Activated CD4-positive, alpha-beta T cell treated with anti-CD3 and anti-CD28 coated beads, Interleukin-2, amount 50 U/mL, for 24 hours (primary cell): ENCODE measurements around the gene ARFGAP1.
A peak's percentile ranks its signal among the peaks of the same experiment; 100 is the strongest.
"Not testable (repeated sequence)": the region's sequence is repeated elsewhere in the genome, so short reads cannot be mapped to it uniquely, and the experiment has no call there.

Source experiments
- DNase-seq, 2 donors: peaks; one replicate each; pipeline ENCODE4 v3.0.0-alpha.2; 2020; ENCODE audit warnings: low read depth in 1 of 2, low spot score in 1 of 2

Gene ARFGAP1

DNA sequence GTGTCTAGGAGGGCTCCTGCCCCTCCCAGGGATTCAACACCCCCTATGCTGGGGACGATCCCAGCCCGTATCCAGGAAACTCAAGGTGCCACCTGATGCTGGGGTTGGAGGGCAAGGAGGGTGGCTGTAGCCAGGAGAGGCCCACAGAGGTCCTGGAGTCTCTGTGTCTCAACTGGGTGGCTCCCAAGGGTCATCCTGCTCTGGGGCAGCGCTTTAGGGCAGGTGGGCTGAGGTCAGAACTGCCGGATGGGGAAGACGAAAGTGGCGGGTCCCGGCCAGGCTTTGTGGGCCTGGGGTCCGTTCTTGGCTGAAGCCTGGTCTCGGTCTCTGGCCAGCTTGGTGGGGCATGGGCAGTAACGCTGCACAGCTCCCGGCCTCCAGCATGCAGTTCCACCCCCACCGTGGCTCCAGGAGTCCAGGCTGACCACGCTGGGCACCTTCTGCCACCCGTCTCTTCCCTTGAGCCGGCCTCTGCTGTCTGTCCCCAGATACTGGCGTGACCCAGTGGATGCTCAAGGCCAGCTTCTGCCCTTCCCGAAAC is 17.6 kb downstream of the ARFGAP1 start:
- no peak for DNase-seq

DNA sequence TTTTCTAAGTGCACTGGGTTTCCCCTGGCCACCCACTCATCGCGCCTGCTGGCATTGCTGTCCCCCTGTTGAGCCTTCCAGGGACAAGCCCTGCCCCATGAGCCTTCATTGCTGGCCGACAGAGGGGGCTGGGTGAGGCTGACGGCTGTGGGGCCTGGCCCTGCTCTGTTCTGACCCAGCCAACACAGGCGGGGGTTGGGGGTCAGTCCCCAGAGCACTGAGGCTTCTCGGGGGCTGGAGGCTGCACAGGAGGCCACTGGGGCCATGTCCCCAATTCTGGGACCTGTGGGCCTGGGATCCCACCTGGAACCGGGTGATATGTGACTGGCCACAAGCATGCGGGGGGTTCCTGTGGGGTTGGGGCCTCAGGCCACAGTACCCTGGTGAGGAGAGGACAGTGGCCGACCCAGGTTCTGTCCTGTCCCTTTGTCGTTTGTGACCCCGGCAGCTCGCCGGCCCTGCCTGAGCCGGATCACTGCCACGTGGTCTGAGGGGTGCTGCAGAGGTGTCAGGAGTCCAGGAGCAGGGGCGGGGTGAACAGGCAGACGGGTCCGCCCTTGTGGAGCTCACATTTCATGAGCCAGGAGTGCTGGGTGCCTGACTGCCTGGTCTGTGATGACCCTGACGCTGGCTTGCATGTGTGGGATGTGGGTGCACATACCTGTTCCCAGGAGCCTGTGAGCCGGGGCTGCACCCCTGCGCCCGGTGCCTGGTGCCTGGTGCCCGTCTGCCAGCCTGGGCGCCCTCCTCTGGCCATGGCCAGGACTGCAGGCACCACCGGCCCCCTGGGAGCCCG is 18.3 kb downstream of the ARFGAP1 start:
- DNase-seq = peak; percentile 40 to 51

- DNase-seq = no peak
Measured at GRCh38 chr20:63291811-63292210, 19.2 kb downstream of the ARFGAP1 start.

DNA sequence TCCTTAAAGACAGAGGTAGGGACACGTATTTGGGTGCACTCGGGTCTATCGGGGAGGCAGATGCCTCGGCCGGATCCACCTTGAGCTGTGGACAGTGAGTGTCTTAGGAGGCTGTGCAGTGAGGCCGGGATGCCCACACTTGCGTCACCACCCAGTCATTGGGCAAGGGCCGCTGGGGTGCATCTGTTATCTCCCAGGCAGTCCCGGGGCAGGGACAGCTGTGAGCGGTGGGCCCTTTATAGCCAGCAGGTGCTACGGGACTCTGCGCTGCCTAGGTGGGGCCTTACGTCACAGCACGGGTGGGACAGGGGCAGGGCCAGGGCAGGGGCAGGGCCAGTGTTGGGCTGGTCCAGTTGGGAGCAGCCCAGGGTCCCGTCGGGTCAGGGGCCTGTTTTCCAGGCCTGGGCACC is 19.7 kb downstream of the ARFGAP1 start:
- DNase-seq = no peak

DNA sequence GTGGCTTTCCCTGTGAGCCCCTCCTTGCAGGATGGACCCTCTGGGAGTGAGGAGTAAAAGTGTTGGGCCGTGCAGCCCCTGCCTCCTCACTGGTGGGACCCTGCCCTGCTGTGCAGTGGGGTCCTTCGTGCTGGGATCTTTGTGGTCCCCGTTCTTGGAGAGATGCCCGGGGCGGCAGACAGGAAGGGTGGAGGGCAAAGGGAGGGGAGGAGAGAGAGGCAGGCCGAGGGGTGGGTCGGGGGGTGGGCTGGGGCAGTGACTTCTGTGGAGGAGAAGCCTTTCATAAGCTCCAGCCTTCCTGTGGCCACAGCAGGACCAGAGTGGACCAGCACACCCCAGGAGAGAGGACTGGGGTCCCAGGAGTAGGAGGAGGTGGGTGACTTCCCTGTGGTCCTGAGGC is 20.3 kb downstream of the ARFGAP1 start, which contains the start of gene COL20A1:
COL20A1 (plus strand) TSS at position 283 of the 400 bp plus-strand sequence. CDS start 1,922 bp downstream, outside the sequence.
- no peak for DNase-seq

GRCh38 chr20:63293456-63293855 is 20.8 kb downstream of the ARFGAP1 start:
- DNase-seq = no peak

- DNase-seq = no peak
Measured at GRCh38 chr20:63293871-63294535, 21.4 kb downstream of the ARFGAP1 start.

GRCh38 chr20:63294536-63294900 is 21.9 kb downstream of the ARFGAP1 start:
- no peak for DNase-seq

DNA sequence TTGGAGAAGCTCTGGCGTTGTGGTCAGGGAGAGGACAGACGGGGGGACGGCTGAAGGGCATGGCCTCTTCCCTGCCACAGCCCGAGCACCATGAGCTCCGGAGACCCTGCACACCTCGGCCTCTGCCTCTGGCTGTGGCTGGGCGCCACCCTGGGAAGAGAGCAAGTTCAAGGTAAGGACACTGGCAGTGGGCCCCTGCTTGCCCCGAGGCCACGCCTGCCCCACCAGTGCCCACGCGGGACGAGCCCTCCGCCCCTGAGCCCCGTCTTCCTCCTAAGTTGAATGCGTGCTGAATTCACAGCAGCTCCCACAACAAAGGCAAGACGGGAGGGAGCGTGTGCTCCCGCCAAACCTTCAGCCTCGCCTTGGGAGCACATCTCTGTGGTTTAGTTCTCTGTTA is 22.4 kb downstream of the ARFGAP1 start:
- no peak for DNase-seq

- no peak for DNase-seq
Measured at GRCh38 chr20:63295422-63295821, 22.8 kb downstream of the ARFGAP1 start.

DNA sequence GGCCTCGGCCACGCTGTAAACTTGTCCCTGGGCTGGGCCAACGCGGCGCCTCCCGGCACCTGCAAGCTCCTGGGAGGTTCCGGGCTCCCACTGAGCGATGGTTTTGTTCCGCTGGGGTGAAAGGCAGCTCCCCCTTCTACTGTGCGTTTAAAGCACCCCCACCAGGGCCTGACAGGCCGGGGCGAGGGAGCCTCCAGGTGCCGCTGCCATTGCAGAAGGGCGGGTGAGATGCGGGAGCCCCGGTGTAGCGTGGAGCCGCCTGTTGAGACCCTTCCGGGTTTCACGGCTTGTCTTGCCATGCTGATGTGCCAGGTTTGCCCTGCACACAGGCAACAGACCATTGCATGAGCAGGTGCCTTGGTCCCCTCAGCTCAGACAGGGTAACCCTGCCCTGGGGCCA is 23.2 kb downstream of the ARFGAP1 start:
- DNase-seq = no peak

DNA sequence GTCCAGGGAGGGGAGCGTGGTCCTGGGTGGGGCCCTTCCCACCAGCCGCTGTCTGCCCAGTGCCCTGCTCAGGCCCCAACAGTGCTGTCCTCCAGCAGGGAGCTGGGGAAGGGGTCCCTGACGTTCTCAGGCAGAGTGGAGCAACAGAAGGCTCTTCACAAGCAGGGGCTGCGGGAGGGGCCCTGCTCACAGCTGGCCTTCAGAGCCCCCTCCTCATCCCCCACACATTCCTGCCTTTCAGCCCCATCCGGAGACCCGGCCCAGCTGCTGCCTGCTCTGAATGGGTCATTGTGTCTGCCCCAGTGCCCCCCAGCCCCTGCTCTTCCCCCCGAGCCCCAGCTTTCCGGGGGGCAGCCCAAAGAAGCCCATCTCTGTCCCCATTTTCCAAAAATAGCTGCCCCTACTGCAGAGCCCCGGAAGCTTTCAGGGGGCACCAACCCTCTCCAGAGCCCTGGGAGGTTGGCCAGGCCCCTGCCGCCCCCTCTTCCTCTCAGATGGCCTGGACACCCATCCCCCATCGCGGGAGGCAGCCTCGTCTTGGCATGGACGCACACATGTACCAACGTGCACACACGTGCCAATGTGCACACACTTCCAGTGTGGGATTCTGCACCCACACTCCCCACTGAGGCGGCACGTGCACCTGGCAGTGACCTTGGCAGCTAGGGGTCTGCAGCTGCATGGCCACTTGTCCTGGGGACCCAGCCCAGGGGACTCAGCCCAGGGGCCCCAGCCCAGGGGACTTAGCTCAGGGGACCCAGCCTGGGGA is 24.1 kb downstream of the ARFGAP1 start:
- DNase-seq = no peak

DNA sequence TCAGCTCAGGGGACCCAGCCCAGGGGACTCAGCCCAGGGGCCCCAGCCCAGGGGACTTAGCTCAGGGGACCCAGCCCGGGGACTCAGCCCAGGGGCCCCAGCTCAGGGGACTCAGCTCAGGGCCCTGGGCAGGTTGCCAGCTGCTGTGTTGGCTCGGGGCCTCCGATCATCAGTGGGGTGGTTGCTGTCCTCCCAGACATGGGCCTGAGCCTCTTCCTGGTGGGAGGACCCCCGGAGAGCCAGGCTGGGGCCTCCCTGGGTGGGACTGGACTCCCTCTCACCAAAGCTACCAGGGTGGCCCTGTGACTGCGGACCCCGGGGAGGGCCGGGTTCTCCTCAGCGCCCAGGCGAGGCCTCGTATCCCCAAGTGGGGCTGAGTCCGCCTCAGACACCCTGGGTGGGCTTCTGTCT is 24.8 kb downstream of the ARFGAP1 start:
- DNase-seq = no peak

- DNase-seq = no peak
Measured at GRCh38 chr20:63297796-63298572, 25.4 kb downstream of the ARFGAP1 start.

- no peak for DNase-seq
Measured at GRCh38 chr20:63298731-63299312, 26.2 kb downstream of the ARFGAP1 start.

GRCh38 chr20:63301671-63302070 is 29.1 kb downstream of the ARFGAP1 start:
- no peak for DNase-seq

GRCh38 chr20:63303095-63303666 is 30.6 kb downstream of the ARFGAP1 start:
- DNase-seq = no peak

DNA sequence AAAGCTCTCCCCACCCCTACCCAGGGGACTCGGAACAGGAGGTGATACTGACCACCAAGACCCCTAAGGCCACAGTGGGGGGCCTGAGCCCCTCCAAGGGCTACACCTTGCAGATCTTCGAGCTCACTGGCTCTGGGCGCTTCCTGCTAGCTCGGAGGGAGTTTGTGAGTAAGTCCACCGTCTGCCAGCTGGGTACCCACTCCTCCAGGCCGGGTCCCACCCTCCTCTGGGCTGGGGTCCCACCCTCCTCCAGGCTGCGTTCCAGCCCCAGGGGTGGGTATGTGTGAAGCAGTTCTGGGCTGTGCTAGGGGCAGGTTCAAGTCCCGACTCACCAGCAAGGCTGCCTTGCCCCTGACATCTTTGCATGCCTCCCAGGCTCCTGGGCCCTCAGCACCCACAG is 32.8 kb downstream of the ARFGAP1 start:
- DNase-seq = no peak

DNA sequence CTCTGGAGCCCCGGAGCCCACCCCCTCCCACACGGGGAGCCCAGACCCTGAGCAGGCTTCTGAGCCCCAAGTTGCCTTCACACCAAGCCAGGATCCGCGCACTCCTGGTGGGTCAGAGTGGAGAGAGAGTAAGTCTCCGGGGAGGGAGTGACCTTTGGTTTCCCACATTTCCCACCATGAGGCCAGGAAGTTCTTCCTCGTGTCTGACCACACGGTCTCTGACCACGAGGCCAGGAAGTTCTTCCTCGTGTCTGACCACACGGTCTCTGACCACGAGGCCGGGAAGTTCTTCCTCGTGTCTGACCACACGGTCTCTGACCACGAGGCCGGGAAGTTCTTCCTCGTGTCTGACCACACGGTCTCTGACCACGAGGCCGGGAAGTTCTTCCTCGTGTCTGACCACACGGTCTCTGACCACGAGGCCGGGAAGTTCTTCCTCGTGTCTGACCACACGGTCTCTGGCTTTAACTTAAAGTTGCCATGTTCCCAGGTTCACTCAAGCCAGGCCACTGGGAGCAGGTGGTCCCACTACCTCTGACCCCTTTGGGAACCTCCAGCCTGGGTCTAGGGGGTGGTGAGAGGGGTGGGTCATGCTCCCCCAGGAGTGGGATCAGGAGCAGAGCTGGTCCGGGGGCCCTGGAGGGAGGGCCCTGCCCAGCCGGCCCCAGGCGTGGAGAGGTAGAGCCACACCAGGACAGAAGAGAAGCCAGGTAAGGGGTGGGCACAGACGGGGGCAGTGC is 33.5 kb downstream of the ARFGAP1 start:
- DNase-seq = not testable (repeated sequence)
